Stimulated activated effector memory CD8-positive, alpha-beta T cell treated with anti-CD3 and anti-CD28 coated beads, Interleukin-12 subunit alpha, Interleukin-12 subunit beta, amount 100 ng/mL, for 72 hours (primary cell): ENCODE data around the gene RPS21.

Source experiments
- ATAC-seq: fragments of 150-1000 bp; cut with Tn5 transposase; 2 replicates; pipeline ENCODE4 v1.10.0; 2021
- DNase-seq, 2 donors: peaks; one replicate each; pipeline ENCODE4 v3.0.0; 2021 to 2022; ENCODE audit warnings: low spot score in 2 of 2
- H3K27ac Mint-ChIP-seq: one replicate; pipeline ENCODE4 v1.8.0; 2022; ENCODE audit warnings: mild to moderate bottlenecking, mixed read lengths
- H3K36me3 Mint-ChIP-seq: one replicate; pipeline ENCODE4 v1.8.0; 2022; ENCODE audit warnings: mild to moderate bottlenecking, mixed read lengths
- H3K4me1 Mint-ChIP-seq: one replicate; pipeline ENCODE4 v1.8.0; 2022; ENCODE audit warnings: mixed read lengths
- H3K4me3 Mint-ChIP-seq: one replicate; pipeline ENCODE4 v1.8.0; 2022; ENCODE audit warnings: mild to moderate bottlenecking, mixed read lengths
- H3K9me3 Mint-ChIP-seq: one replicate; pipeline ENCODE4 v1.8.0; 2022; ENCODE audit warnings: mixed read lengths

RPS21 gene

DNA sequence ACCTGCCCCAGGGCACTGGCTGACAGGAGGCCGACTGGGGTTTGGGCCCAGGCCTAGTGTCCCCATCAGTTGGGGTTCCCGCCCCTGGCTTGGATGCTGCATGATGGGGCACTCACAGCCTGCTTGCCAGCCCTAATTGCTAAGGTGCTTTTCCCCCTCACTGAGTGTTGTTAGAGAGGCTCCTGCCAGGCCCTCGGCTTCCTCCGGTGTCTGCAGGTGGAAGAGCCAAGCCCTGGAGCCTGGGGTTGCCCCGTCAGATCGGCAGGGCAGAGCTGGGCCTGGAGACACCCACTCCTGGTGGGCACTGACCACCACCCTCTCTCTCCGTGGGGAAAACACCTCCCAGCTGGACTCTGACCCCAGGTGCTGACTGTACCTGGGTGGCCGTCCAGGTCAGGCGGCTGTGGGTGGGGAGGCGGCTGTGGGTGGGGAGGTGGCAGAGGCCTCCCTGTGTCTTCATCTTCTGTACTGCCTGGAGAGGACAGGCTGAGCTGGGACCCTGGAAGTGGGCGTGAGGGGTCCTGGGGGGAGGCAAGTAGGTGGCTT lies 26.2 kb downstream of the RPS21 start:
- no peak overlapping the region for H3K4me3 Mint-ChIP-seq
- ATAC-seq, result no peak
- no peak overlapping the region for H3K27ac Mint-ChIP-seq

DNA sequence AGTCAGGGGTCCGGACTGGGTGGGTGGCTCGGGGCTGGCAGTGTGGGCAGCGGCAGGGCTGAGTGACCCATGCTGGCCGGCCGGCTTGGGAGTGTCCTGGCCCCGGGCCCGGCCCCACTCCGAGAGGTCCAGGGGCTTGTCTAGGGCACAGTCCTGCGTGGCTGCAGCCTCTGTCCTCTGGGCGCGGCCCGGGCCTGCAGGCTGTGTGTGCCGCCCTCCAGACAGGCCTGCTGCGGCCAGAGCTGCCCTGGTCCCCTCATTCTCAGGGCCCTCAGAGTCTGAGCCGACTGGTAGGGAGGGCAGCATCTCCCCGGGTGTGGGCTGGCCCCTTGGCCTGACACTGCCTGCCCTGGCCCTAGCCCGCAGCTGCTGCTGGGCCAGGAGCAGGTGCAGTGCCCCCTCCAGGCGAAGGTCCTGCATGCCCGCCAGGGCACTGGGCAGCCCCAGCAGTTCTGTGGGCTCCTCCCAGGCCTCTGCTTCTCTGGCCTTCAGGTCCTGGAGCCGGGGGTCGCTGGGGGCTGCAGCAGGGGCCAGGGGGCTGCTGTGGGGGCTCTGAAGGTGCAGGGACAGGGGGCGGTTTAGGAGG lies 27.1 kb downstream of the RPS21 start:
- no peak for ATAC-seq
- peaks cover 7% of the 10 kb centered on the region for H3K4me1 Mint-ChIP-seq
- no peak overlapping the region for H3K27ac Mint-ChIP-seq
- H3K4me3 Mint-ChIP-seq, result no peak overlapping the region
- H3K36me3 Mint-ChIP-seq, result no peaks in the 10 kb centered on the region
- no peak for DNase-seq
- H3K9me3 Mint-ChIP-seq, result no peaks in the 10 kb centered on the region

More for the DNA sequence above, 26.2 kb downstream of the RPS21 start:
- peaks cover 7% of the 10 kb centered on the region for H3K4me1 Mint-ChIP-seq
- no peaks in the 10 kb centered on the region for H3K9me3 Mint-ChIP-seq
- no peak for DNase-seq
- no peaks in the 10 kb centered on the region for H3K36me3 Mint-ChIP-seq

DNA sequence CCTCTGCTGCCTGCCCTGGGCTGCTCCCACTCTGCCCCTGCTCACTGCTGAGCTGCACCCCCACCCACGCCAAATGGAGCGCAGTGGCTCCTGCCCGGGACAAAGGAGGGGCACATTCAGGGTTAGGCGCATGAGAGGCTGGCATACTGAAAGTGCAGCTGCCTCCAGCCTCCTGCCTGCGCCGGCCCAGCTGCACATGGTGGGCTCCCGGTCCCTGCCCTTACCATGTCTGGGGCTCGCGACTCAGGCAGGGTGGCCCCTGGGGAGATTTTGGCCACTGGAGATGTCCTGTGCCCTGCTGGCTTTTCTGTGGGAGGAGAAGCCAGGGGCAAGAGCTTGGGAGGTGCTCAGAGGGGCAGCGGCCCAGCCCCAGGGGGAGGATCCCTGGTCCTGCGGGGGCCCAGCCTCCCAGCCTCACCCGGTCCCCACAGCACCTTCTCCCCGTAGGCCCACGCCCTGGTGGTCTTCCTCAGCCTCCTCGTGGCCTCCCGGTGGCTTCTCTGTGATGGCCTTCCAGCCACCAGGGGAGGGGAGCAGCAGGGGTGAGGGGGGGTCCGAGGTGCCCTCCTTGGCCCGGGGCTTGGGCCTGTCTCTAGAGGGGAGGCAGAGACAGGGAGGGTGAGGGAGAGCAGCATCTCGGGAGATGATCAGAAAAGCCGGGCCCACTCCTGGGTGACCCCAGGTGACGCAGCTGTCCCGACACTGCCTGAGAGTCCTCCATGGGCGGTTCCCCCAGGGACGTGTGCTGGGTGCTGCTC lies 28.6 kb downstream of the RPS21 start:
- Mint-ChIP-seq H3K4me3 (no peak overlapping the region), H3K36me3 (no peaks in the 10 kb centered on the region), H3K9me3 (no peaks in the 10 kb centered on the region), H3K27ac (no peak overlapping the region), H3K4me1 (no peaks in the 10 kb centered on the region)
- ATAC-seq (no peak), DNase-seq (no peak)

DNA sequence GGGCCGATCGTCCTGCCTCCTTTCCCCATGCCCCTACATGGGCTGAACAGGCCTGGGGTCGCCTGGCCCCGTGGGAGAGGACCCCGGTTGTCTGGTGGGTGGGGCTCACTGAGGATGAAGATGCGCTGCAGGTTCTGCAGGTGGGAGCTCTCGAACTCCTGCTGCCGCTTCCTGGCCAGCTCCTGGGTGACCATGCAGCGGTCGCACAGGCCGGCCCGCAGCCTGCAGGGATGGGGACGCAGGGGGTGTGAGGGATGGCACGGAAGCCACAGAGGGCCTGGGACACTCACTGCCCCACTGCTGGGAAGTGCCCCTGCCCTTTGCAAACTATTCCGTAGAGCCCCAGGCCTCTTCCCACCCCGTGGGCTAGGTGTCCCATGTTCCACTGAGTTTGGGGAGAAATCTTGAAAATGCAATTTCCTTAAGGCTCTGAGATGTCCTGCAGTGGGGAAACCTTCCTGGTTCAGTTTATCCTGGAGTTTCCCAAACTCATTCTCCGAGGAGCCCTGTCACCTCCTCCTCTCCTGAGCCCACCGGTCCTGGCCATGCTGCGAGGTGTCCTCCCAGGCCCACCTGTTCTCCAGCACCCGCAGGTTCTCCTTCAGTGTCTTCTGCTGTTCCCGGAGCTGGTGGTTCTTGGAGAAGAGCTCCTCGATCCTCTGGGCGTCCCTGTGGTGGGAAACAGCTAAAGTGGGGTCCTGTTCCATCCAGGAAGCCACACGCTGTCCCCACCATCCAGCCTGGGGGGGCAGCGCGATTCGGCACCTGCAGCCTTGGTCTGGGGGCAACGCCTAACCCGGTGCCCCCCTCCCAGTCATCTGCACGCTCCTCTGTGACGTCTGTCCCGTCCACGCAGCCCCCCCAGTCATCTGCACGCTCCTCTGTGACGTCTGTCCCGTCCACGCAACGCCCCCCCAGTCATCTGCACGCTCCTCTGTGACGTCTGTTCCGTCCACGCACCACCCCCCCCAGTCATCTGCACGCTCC lies 30.0 kb downstream of the RPS21 start:
- no peaks in the 10 kb centered on the region for H3K9me3 Mint-ChIP-seq

DNA sequence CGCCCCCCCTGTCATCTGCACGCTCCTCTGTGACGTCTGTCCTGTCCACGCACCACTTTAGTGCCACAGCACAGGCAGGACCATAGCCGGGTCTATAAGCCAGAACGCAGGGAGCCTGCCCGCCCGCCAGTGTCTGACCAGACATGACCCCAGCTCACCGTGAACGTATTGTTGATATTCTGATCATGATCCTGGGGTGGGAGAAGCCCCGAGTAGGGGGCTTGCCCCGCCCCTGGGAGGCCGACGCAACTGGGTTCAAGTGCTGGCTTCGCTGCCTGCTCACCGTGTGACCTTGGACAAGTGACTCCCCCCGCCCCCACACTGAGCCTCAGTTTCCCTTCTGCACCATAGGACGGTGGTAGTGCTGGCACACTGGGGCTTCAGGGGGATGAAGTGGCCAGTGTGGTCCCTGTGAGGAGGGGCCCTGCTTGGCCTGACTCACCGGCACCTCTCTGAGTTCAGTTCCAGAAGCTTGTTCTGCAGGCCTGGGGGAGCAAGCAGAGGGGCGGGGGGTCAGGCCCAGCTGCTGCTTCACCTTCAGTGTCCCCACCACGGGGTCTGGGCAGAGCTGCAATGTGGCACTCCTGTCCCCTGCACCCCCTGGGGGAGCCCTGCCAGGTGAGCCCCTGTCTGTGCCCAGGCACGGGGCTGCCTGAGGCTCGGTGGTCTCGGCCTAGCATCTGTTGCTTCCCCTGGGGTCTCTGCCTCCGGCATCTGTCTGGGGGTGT lies 31.2 kb downstream of the RPS21 start:
- H3K4me3 Mint-ChIP-seq, result no peak overlapping the region
- no peak for ATAC-seq
- no peaks in the 10 kb centered on the region for H3K36me3 Mint-ChIP-seq
- no peaks in the 10 kb centered on the region for H3K9me3 Mint-ChIP-seq
- no peak overlapping the region for H3K27ac Mint-ChIP-seq
- H3K4me1 Mint-ChIP-seq, result no peaks in the 10 kb centered on the region
- no peak for DNase-seq

More for the DNA sequence above, 30.0 kb downstream of the RPS21 start:
- H3K36me3 Mint-ChIP-seq, result no peaks in the 10 kb centered on the region
- H3K4me3 Mint-ChIP-seq, result no peak overlapping the region
- H3K4me1 Mint-ChIP-seq, result no peaks in the 10 kb centered on the region
- ATAC-seq, result no peak
- no peak for DNase-seq
- H3K27ac Mint-ChIP-seq, result no peak overlapping the region

DNA sequence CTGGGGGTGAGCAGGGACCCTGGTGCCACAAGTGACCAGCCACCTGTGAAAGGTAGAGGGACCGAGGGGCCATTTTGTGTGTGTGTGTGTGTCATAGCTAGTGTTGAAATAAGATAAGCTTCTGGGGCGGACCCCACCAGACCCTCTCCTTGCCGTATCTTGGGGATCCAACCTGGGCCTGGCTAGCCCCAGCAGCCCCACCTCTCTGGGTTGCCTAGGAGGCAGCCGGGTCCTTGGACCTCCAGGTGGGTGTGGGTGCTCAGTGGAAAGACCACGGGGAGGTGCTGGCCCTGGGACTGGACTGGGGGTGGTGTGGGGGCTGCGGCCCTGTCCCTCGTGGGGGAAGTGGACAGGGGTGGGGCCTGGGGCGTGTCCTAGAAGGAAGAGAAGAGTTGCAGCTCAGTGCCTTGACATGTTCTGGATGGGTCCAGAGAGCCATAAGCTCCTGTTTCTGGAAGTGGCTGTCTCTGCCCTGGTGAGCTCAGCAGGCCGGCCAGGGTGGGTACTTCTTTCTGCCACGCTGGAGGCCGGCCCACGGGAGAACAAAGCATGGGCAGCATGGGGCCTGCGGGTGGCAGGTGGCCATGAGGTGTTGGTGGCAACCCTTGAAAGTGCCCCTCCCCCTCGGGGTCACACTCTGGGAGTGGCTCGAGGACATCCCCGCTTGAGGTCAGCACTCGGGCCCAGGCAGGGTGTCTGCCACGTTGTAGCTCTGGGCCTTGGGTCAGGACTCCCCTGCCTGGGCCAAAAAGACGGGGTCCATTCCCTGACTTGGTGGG lies 32.0 kb downstream of the RPS21 start:
- Mint-ChIP-seq H3K9me3 (no peaks in the 10 kb centered on the region), H3K27ac (no peak overlapping the region), H3K4me1 (no peaks in the 10 kb centered on the region), H3K4me3 (no peak overlapping the region), H3K36me3 (no peaks in the 10 kb centered on the region)
- ATAC-seq (no peak), DNase-seq (no peak)

DNA sequence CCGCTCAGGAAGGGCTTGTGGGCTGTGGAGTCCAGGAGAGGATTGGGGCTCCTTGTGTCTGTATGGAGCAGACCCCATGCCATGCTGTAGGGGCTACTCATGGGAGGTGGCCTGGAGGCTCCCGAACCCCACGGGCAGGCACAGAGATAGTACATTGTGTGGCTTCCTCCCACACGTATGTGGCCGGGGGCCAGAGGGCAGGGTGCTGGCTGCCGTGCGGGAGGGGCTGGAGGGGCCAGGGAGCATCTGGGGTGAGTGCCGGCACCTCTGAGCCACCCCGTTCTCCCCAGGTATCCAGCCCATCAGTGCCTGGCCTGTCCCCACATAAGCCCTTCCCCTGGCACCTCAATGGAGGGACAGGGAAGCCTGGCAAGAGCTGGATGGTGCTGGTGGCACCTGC lies 32.9 kb downstream of the RPS21 start:
- no peak overlapping the region for H3K27ac Mint-ChIP-seq
- H3K9me3 Mint-ChIP-seq, result no peaks in the 10 kb centered on the region
- DNase-seq (no peak), ATAC-seq (no peak)
- H3K36me3 Mint-ChIP-seq, result no peaks in the 10 kb centered on the region
- no peak overlapping the region for H3K4me3 Mint-ChIP-seq
- H3K4me1 Mint-ChIP-seq, result no peaks in the 10 kb centered on the region

GRCh38 chr20:62420846-62421715 lies 34.2 kb downstream of the RPS21 start:
- no peak overlapping the region for H3K4me3 Mint-ChIP-seq
- no peaks in the 10 kb centered on the region for H3K9me3 Mint-ChIP-seq
- no peak overlapping the region for H3K27ac Mint-ChIP-seq
- DNase-seq, result no peak
- no peaks in the 10 kb centered on the region for H3K36me3 Mint-ChIP-seq
- H3K4me1 Mint-ChIP-seq, result no peaks in the 10 kb centered on the region
- no peak for ATAC-seq

DNA sequence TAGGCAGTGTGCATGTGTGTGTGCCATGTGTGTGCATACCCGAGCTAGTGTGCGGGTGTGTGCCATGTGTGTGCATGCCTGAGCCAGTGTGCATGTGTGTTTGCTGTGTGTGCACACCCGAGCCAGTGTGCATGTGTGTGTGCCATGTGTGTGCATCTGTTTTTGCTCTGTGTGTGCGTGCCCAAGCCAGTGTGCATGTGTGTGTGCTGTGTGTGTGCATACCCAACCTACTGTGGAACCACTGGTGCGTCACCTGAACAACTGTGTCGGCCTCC lies 34.8 kb downstream of the RPS21 start:
- Mint-ChIP-seq H3K4me1 (no peaks in the 10 kb centered on the region), H3K4me3 (no peak overlapping the region), H3K27ac (no peak overlapping the region), H3K36me3 (no peaks in the 10 kb centered on the region), H3K9me3 (no peaks in the 10 kb centered on the region)
- DNase-seq (no peak), ATAC-seq (no peak)

DNA sequence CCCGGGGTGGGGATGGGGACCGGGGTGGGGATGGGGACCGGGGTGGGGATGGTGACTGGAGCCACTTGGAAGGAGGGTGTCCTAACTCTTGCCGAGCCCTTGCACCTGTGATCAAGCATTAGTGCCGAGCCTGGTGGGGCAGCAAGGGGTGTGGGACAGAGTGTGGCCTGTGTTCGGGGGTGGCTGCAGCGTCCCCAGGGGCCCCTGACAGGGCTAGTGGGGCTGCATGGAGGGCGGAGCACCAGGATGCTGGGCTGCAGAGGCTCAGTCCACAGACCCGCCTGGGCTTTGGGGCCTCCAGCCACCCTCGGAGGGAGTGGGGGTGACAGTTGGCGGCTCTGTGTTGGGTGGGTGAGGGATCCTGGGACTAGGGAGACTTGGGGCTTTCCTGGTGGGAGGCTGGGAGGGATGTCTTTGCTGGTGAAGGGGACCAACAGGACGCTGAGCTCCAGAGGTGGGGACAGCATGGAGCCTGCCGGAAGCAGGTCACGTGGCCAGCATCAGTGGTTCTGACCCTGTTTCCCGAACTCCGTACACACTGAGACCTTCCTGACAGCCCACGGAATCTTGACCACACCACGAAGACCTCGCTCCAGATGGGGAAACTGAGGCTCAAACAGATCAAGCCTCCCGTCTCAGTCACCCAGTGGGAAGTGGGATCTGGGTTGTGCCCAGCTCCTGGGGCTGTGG lies 35.9 kb downstream of the RPS21 start:
- Mint-ChIP-seq H3K36me3 (no peaks in the 10 kb centered on the region), H3K4me1 (no peaks in the 10 kb centered on the region), H3K27ac (no peak overlapping the region), H3K4me3 (no peak overlapping the region), H3K9me3 (no peaks in the 10 kb centered on the region)
- ATAC-seq (no peak), DNase-seq (no peak)

DNA sequence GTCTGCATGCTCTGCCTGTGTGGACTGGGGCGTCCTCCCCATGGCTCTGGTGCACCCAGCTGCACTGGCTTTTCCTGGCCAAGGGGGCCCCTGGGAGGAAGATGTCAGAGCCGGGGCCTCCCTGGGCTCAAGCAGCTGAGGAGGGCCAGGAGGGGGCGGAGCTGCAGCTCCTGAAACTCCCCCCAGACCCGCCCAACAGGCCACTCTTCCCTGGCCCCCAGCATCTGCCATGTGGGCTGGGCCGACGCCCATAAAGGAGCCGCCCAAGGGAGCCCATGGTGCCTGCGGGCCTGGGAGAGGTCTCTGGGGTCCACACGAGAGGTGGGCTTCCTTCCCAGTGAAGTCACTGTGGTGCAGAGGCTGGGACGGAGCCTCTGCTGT lies 36.4 kb downstream of the RPS21 start:
- ATAC-seq, result no peak

GRCh38 chr20:62424249-62425107 lies 37.6 kb downstream of the RPS21 start:
- Mint-ChIP-seq H3K9me3 (no peaks in the 10 kb centered on the region), H3K27ac (no peak overlapping the region), H3K4me1 (no peaks in the 10 kb centered on the region), H3K36me3 (no peaks in the 10 kb centered on the region), H3K4me3 (no peak overlapping the region)
- DNase-seq (no peak), ATAC-seq (no peak)

More for the DNA sequence above, 36.4 kb downstream of the RPS21 start:
- no peaks in the 10 kb centered on the region for H3K9me3 Mint-ChIP-seq
- no peak overlapping the region for H3K27ac Mint-ChIP-seq
- H3K4me3 Mint-ChIP-seq, result no peak overlapping the region
- no peak for DNase-seq
- no peaks in the 10 kb centered on the region for H3K36me3 Mint-ChIP-seq
- no peaks in the 10 kb centered on the region for H3K4me1 Mint-ChIP-seq
